Measurements from ENCODE around the gene PIAS3. TPM values are rescaled to one million over a fixed set of nuclear protein-coding genes. Genes with fewer than 3 reads are reported as not detected.

Gene PIAS3
- polyA plus RNA-seq (ENCODE audit: insufficient read length in 4 of 4) = 10 to 100 TPM; 54.0 to 80.5 (median 57.7) TPM

DNA sequence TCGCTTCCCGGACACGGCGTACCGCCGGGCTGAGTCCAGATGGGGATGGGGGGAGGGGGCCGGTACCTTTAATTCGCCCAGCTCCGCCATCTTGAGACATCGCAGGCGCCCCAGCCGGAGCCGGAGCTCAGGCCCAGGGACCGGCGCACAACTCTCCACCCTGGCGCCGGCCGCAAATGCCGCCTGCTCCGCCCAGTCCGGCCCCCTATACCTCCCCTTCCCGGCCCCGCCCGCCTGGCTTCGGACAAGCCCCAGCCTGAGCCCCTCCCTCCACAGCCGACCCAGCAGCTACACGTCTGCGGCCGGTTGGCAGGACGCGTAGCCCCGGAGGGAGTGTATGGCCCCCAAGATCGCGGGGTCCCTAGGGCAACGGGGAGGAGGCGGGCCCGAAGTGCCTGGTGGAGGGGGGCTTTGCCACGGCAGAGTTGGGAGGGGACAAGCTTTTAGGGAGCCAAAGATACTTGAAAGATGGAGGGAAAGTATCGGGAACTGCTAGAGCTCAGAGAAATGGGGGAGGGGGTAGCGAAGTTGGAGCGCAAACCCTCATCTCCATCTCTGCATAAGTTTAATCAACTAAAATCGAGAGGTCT, at the start of gene PIAS3:
Gene PIAS3 (minus strand): TSS at position 181 of the 590 bp plus-strand sequence. CDS start 91 bp downstream, at position 90.
- peak; percentile 83 to 90 (median 90) for DNase-seq (ENCODE audit: low read depth in 4 of 4, low spot score in 3 of 4)

DNA sequence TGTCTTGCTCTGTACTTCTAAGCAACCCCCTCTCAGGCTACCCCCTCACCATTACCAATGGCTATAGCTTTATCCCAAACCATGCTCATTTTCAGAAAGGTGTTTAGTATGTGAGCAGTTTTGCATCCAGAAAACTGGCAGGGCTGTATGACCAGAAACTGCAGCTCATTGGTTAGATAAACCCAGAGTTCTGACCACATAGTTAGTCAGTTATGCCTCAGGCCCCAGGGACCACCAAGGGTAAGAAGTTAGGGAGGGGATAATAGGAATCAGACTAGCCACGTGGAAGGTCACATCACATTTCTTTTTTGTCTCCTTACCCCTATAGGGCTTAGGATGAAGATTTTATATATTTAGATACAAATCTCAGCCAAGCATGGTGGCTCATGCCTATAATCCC, 49.8 kb upstream of the PIAS3 start:
- no peak for DNase-seq (ENCODE audit: low read depth in 4 of 4, low spot score in 3 of 4)

DNA sequence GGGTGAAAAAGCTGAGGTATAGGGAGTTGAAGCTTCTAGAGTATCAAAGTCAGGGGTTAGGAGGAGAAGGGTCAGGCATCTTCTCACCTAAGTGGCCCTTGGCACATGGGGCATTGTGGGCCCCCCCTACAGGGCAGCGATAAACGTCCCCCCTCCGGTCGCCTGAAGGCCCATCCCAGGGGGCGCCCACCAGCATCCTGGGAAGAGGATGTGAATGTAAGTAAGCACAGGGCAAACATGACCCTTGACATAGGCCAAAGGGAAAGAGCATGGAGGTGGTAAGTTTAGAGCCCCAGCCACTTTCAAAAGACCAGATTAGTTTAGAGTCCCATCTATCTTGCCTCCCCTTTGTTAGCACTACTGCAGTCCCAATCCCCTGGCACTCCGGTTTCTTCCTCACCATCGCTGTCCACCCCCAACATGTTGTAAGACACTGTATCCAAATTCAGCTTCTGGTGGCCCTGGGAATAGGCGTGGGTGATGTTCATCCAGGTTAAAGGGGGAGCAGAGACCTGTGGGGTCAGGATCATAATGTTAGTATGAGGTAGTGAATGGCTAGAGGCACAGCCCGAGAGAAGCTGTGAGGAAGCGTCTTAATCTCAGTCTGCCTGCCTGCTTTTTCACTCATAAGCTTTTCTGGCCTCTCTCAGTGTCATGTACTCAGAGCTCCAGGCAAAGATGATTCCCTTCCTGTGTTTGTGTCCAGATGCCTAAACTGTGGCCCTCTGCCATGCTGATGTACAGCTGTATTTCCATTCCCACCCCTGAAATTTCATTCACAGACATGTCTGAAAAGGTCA, 48.3 kb upstream of the PIAS3 start:
- no peak for DNase-seq (ENCODE audit: low read depth in 4 of 4, low spot score in 3 of 4)

DNA sequence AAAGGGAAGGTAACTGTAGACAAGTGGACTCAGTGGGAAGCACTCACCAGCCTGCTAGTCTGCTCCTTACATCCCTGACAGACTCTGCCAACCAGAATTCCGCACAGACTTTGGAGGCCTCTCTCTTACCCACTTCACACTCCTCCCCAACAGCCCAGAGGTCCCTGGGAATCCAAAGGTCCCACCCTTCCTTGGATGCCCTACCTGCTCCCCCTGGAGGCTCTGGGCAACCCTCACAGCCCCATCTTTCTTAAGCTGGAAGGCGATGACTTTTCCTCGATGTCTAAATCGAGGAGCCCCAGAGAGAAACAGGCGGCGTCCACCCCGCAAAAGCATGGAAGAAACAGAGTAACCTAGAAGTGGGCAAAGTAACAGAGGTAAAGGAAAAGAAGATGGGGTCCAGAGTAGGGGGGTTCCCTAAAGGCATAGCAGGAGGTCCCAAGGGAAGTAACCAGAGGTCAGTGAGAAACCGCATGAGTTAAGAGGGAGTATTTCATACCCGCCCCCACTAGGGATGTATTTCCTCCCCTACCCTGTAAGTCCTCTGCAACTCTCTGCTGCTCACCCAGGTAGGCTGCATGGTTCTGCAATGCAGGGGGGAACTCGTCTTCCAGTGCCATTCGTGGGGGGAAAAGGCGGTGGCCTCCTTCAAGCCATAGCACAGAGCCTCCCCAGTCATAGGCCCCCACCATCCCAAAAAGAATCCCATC, 42.6 kb upstream of the PIAS3 start:
- DNase-seq (ENCODE audit: low read depth in 4 of 4, low spot score in 3 of 4) = no peak

DNA sequence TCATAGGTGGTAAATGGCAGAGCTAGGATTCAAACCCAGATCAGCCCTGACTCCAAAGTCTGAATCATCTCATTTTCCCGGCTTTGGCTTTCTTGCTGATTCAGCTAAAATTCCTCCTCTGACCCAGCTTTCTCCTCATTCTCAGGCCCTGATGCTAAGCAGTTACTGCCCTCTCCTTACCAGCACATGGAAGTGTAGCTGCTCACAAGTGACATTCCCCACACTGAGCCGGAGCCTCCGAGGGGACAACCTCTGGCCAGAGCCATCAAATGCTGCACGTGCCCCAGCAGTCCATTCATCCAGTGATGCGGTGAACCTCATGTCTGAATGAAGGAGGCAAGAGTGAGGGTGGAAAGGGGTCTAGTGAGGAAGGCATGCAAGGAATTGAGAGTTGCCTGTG, 39.9 kb upstream of the PIAS3 start:
- DNase-seq (ENCODE audit: low read depth in 4 of 4, low spot score in 3 of 4) = no peak

DNA sequence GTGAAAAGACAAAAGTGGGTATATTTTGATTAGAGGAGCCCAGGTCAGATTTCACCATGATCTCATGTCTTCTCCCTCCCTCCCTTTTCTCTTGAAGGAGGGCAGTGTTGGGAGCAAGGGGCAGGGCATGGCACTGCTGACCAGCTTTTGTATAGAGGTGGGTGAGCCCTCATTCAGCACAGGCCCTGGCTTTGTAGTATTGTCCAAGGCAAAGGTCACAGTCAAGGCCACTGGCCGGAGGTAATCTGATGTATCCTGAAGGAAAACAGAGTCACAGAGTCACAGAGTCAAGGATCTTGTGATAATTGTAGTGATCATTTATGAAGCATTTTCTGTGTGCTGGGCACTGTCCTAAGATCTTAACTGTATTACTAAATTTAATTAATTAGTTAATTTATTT, 39.1 kb upstream of the PIAS3 start:
- DNase-seq (ENCODE audit: low read depth in 4 of 4, low spot score in 3 of 4) = no peak

DNA sequence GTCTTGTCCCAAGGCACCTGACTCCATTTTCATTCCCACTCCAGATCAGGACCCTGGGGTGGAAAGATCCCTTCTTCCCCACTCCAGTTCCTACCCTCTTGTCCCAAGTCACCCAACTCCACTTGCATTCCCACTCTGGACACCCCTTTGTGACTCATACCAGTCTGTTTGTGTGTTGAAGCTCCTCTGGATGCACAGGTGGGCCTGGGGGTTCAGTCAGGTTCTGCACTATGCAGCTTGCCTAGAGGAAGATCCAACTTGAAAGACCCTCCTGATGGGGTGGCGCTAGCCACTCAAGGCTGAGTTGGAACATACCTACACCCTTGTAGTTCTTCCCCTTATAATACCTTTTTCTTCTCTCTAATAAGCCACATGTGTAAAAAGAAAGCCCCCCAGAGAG, 36.6 kb upstream of the PIAS3 start:
- no peak for DNase-seq (ENCODE audit: low read depth in 4 of 4, low spot score in 3 of 4)

DNA sequence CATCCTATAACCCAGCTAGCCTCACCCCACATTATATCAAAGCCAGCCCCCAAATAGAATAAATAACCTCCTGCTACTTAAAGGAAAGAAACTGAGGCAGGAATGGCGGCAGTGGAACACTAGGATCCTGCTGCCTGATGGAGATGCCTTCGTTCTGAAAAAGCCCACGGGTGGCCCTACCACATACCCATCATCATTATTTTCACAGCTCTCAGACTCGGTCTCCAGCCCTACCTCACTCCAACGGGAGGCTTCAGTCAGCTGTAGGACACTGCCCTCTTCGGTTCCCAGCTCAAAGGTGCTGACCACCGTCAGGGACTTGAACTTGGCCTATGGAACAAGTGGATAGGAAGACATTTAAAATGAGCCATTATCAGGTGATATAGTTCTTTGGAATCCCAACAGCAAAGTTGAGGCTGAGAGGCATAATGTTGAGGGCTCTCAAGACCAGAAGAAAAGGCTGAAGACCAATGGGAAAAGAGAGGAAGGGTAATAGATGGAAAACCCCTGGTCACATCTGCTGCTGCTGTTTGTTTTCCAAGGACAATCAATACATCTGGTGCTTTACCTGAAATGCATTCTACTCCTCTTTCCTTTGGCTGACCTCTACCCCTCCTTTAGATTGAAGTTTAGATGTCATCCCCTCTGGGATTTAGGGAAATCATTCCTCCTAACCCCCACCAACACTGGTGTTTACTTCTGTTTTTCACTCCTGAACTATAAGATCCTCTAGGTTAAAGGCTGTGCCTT, 34.6 kb upstream of the PIAS3 start:
- no peak for DNase-seq (ENCODE audit: low read depth in 4 of 4, low spot score in 3 of 4)

DNA sequence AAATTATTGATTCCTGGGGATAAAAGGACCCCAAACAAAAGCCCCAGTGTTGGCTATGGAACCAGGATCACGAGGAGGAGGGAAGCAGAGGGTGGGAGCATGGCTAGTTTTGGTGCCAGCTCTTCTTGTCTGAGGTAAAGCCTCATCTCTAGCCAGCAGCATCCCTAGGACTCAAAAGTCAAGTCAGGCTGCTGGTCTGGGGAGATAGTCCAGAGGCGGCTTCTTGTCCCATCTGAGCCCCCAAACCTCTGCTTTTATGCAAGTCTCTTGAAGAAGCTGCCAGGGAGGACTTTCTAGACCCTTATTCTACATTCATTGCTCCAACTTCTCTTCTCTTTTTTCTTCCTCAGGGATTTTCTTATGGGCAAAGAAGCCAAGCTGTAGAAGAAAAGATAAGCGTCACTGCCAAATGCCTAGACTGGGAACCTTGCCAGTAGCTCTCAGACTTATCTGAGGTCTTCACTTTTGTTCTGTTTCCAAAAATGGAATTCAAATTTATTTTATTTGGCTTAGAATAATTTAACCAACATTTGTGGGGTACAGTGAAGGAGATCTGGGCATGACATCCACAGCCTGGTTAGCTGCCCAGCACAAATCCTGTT, 33.7 kb upstream of the PIAS3 start:
- DNase-seq (ENCODE audit: low read depth in 4 of 4, low spot score in 3 of 4) = no peak

DNA sequence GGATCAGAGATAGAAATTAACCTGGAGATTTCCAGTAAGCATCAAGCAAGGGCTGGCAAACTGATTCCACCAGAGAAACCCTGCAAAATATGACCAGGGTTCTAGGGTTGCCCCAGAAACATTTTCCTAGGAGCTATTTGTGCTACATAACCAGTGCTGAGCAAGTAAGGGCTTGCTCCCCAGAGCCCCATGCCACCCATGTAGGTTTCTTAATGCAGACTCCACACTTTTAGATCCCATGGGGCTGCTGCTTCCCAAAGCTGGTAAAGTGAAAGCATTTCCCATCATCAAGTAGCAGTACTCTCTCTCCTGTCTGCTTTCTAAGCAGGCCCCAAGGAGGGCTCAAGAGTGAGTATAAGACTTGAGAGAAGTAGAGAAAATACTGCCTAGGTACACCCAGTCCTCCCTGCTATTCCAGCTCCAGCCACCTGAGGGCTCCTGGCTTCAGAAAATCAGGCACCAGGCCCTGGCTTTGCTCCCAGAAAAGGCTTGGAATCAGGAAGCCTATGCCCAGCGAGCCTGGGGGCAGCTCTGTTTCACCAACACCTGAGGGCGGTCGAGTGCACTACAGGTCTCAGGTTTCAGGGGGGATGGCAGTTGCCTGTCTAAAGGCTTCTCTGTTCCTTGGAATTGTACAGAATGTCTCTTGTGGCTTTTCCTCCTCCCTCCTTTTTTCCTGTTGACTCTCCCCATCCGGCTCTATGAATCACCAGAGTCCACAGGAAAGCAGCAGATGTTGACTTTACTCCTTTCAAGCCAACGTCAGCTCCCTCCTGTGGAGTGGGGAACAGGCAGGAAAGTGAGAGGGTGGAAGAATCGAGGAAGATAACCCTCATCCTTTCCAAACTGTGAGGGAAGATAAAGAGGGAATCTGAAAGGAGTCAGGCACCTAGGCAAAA, 33.0 kb upstream of the PIAS3 start:
- peak; percentile 82 to 92 (median 88) for DNase-seq (ENCODE audit: low read depth in 4 of 4, low spot score in 3 of 4)

DNA sequence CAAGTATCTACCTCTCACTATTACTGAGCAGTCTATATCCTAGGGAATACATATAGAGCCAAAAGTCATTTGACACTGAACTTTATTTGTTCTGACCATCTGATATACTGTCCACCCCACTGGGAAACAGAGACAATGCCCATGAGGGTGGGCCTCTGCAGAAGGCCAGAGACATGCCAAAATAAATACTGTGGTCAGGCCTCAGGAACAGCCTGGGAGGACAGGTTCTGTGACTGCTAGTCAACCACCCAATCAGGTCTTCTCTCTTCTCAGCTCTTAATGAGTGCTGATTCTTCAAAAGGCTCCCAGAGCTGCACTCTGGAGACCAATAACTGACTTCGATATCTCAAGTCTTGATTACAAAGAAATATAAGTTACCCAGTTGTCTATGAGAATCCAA, 32.3 kb upstream of the PIAS3 start:
- DNase-seq (ENCODE audit: low read depth in 4 of 4, low spot score in 3 of 4) = no peak

DNA sequence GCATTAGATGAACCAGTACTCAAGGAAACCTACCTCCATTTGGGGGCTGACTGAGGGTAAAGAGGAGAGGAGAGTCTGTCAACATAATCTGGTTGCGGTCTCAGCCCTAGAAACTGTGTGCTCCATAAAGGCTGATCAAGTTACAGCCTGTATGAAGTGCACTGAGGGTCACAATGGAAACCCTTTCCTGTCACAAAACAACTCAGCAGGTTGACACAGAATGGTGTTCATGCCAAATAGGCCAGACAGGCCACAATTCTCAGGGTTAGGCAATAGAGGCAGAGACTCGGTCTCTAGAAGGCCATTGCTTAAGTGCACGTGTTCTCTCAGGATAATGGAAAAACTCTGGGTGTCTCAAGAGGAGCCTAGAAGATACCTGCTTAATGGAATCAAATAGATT, 30.8 kb upstream of the PIAS3 start:
- DNase-seq (ENCODE audit: low read depth in 4 of 4, low spot score in 3 of 4) = no peak

DNA sequence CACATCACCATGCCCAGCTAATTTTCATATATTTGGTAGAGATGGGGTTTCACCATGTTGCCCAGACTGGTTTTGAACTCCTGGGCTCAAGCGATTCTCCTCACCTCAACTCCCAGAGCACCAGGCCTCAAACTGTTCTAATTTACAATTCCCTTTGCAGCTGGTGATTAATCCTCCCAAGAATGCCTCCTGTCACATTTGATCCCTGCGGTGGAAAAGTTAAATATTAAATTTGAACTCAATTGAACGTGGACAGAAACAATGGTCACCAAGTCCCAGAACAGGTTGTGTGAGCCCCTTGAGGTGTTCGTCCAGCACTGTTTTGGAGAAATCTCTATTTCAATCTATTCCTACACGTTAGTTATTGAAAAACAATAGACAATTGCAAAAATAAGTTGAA, 28.8 kb upstream of the PIAS3 start:
- DNase-seq (ENCODE audit: low read depth in 4 of 4, low spot score in 3 of 4) = no peak

DNA sequence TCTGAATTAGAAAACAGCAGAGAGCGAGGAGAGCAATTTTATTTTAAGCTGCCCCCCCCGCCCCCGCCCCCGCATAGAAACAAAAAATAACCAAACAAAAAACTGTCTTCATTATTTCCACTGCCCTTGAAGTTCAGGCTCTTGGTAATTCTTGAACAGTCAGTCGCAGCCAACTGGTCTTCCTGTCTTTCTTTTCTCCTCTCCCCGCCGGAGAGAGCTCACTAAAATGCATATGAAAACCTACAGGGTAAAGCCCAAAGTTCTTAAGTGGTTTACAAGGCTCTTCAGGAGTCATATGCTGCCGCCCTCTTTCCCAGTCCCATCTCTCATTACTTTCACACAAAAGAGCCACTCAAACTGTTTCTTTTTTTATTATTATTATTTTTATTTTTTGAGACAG, 27.9 kb upstream of the PIAS3 start:
- DNase-seq (ENCODE audit: low read depth in 4 of 4, low spot score in 3 of 4) = no peak

DNA sequence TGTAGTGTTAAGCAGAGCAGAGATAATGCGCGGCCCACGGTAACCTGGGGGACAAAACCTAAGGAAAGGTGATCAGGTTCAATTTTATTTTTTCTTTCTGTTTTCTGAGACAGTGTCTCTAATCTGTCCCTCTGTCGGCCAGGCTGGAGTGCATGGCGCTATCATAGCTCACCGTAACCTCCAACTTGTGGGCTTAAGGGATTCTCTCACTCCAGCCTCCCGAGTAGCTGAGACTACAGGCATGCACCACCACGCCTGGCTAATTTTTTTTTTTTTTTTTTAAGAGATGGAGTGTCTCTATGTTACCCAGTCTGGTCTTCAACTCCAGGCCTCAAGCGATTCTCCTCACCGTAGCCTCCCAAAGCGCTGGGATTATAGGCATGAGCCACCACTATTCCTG, 27.5 kb upstream of the PIAS3 start:
- no peak for DNase-seq (ENCODE audit: low read depth in 4 of 4, low spot score in 3 of 4)

DNA sequence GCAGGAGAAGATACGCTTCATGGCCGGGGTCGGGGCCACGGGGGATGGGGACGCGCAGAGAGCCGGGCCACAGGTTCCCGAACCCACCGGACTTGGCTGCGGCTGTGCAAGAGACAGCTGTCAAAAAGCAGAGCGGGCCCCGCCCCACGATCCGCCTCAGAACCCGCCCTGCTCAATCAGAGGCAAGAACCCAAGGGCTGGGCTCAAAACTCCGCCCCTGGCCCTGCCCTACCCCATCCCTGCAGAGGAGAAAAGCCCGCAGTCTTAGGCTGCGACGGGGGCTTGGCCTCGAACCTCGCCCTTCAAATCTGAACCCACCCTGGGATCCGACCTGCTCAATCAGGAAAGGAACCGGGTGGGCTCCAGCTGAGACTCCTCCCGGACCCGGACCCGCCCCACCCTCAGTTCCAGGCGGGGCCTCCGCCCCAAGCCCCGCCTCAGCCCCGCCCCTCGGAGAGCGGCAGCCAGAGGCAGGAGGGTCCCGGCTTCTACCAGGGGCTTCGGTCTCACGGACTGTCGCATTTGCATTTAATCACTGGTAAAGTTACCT, 26.9 kb upstream of the PIAS3 start, which contains the start of gene ANKRD35:
Gene ANKRD35 (minus strand): TSS at position 129 of the 550 bp plus-strand sequence. CDS start 108 bp downstream, at position 21.
- peak in 1 of 4 donors; percentile 47 for DNase-seq (ENCODE audit: low read depth in 4 of 4, low spot score in 3 of 4)

DNA sequence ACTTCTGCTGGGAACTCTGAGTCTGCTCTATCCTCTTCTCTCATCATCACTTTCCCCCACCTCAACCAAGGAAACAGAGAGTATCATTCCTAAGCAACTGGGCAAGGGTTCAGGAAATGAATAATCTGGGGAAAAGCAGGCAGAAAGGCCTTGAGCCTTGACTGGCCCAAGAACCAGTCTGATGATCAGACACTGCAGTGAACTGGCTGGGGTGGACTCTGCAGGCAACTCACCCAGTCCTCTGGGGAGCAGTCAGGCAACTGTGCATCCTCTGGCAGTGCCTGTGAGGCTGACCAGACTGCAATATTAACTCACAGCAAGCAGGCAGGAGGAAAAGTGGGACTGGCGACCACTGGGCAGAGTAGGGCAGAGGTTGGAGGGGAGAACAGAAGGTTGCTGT, 25.8 kb upstream of the PIAS3 start:
- no peak for DNase-seq (ENCODE audit: low read depth in 4 of 4, low spot score in 3 of 4)

DNA sequence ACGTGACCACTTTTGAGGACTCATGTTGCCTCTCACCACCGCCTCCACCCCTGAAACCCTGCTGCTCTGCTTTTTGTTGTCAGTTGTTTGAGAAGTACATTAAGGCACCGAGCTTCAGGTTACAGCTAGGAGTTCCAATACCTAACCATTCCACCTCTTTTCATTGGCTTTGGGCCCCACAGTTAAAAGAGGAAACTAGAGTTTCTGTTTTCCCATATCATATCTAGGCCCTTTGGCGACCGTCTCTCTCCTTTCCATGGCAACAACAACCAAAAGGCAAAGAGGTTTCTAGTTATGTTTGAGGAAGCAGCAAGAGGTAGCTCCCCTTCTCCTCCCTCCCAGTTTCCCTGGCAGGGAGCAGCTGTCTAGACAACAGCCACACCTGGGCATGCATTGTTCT, 20.9 kb upstream of the PIAS3 start:
- DNase-seq (ENCODE audit: low read depth in 4 of 4, low spot score in 3 of 4) = no peak

DNA sequence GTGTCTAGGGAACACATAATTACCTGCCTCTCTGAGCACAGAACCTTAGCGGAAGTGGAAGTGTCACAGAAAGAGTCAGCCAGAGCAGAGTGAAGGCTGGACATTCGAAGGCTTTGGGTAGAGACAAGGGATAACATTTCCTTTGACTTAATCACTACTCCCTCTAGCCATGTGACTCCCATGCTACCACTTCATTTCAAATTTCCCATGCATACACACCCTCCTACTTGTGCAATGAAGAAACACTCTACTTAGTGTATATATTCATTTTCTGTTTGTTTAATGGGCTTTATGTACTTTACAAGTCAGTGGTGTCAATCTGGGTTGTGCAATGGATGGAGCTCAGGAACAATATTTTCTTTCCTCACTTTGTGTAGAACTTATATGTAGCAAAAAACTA, 19.8 kb upstream of the PIAS3 start:
- DNase-seq (ENCODE audit: low read depth in 4 of 4, low spot score in 3 of 4) = no peak

Data from left renal pelvis (tissue), 4 donors.